GM12892 (cell line): ENCODE results near the gene TEPSIN.

Source experiments
- POLR2A ChIP-seq: IDR thresholded peaks from 2 replicates; pipeline ENCODE4 v1.6.1; 2011; ENCODE audit warnings: low read depth, low read length, control low read depth
- POLR2AphosphoS5 ChIP-seq: IDR thresholded peaks from 2 replicates; pipeline ENCODE4 v1.6.1; 2011; ENCODE audit warnings: low read depth, low read length, control low read depth

- TF ChIP-seq POLR2A (no peak), POLR2AphosphoS5 (no peak)
Observed at GRCh38 chr17:81237591-81238489, 1.0 kb downstream of the TEPSIN start.
